Ascending aorta (tissue), 2 donors: ENCODE results near the gene MEF2C. TPM values are rescaled to one million over a fixed set of nuclear protein-coding genes. Genes with fewer than 3 reads are reported as not detected.

Source experiments
- DNase-seq, 2 donors: peaks; one replicate each; pipeline ENCODE4 v3.0.0-alpha.2; 2019; ENCODE audit warnings: low spot score in 2 of 2
- H3K27ac ChIP-seq, 2 donors: fragments of 200-600 bp; sonication (generic); one replicate each; pipeline ENCODE4 v1.5.1; 2016 to 2017; ENCODE audit warnings: mild to moderate bottlenecking in 1 of 2
- H3K27me3 ChIP-seq: fragments of 200-600 bp; sonication (generic); one replicate; pipeline ENCODE4 v1.5.1; 2017
- H3K36me3 ChIP-seq, 2 donors: fragments of 200-600 bp; sonication (generic); one replicate each; pipeline ENCODE4 v1.5.1; 2016
- H3K4me1 ChIP-seq, 2 donors: fragments of 200-600 bp; sonication (generic); one replicate each; pipeline ENCODE4 v1.5.1; 2016 to 2017; ENCODE audit warnings: mild to moderate bottlenecking in 1 of 2
- H3K4me3 ChIP-seq, 2 donors: fragments of 200-600 bp; sonication (generic); one replicate each; pipeline ENCODE4 v1.5.1; 2016 to 2017; ENCODE audit warnings: mild to moderate bottlenecking in 1 of 2
- H3K9me3 ChIP-seq, 2 donors: fragments of 200-600 bp; sonication (generic); one replicate each; pipeline ENCODE4 v1.5.1; 2016
- CTCF ChIP-seq, 3 experiments: fragments of 200-600 bp in 2 of 3; fragments of 450-650 bp in 1 of 3; sonication (generic) in 2 of 3; IDR thresholded peaks; one replicate each; pipeline ENCODE4 v1.5.1; 2016 to 2019; ENCODE audit warnings: antibody characterized with exemption in 3 of 3, mild to moderate bottlenecking in 1 of 3, moderate library complexity in 1 of 3
- intact Hi-C: fragments of 100-400 bp; cut with DNase I; formaldehyde crosslinking; loops from one replicate; pipeline ENCODE4 v1.15.1; 2023
- total RNA-seq: library from RNA; depleted of rRNA; stranded (reverse); fragments of >200 nt; gene quantifications from one replicate; pipeline ENCODE4 v1.1.0, GENCODE V29; 2016

Gene MEF2C
- total RNA-seq, 1 donor from 2014 or later, result 138 TPM

GRCh38 chr5:88786789-88787188 lies 96.2 kb downstream of the MEF2C start:
- no peak for TF ChIP-seq CTCF (IDR thresholded peaks at IDR 0.05)
- Histone ChIP-seq H3K4me1 (peaks cover 10 to 27% of the 10 kb centered on the region in 2 donors), H3K4me3 (no peak overlapping the region), H3K36me3 (no peaks in the 10 kb centered on the region), H3K27ac (peak overlapping the region; percentile 84 to 90), H3K9me3 (no peaks in the 10 kb centered on the region), H3K27me3 (no peaks in the 10 kb centered on the region)
- intact Hi-C loops, result loop anchor here (2.0 kb wide), 1 partner anchor 40 kb away; no protein-coding TSS in a partner anchor
- DNase-seq, result no peak

- H3K36me3 ChIP-seq, result no peaks in the 10 kb centered on the region
- no peaks in the 10 kb centered on the region for H3K9me3 ChIP-seq
- peaks cover 10 to 27% of the 10 kb centered on the region in 2 donors for H3K4me1 ChIP-seq
- peak overlapping the region; percentile 84 to 90 for H3K27ac ChIP-seq
- DNase-seq, result peak in 1 of 2 donors; percentile 83
- peak overlapping the region; percentile 29 to 50 for H3K4me3 ChIP-seq
- TF ChIP-seq CTCF (IDR thresholded peaks at IDR 0.05), result no peak
- H3K27me3 ChIP-seq, result no peaks in the 10 kb centered on the region
- intact Hi-C loops, result loop anchor here (1.0 to 2.0 kb wide), 3 partner anchors 17 to 97 kb away; partner anchors contain the start of gene MEF2C
Observed at GRCh38 chr5:88785746-88786565, 97.0 kb downstream of the MEF2C start.

- H3K27ac ChIP-seq, result peak overlapping the region; percentile 56 to 58
- DNase-seq, result no peak
- intact Hi-C loops, result loop anchor here (5.0 kb wide), 1 partner anchor 50 kb away; no protein-coding TSS in a partner anchor
- no peak for TF ChIP-seq CTCF (IDR thresholded peaks at IDR 0.05)
- no peaks in the 10 kb centered on the region for H3K36me3 ChIP-seq
- H3K9me3 ChIP-seq, result no peaks in the 10 kb centered on the region
- no peaks in the 10 kb centered on the region for H3K27me3 ChIP-seq
- peaks cover 16 to 31% of the 10 kb centered on the region in 2 donors for H3K4me1 ChIP-seq
- no peak overlapping the region for H3K4me3 ChIP-seq
Observed at GRCh38 chr5:88782571-88782970, 100.4 kb downstream of the MEF2C start.

GRCh38 chr5:88780736-88781135 lies 102.2 kb downstream of the MEF2C start:
- TF ChIP-seq CTCF (IDR thresholded peaks at IDR 0.05), result no peak
- H3K4me3 ChIP-seq, result no peak overlapping the region
- DNase-seq, result no peak
- no peaks in the 10 kb centered on the region for H3K27me3 ChIP-seq
- peak overlapping the region in 1 of 2 donors; percentile 58 for H3K27ac ChIP-seq
- H3K9me3 ChIP-seq, result no peaks in the 10 kb centered on the region
- H3K36me3 ChIP-seq, result no peaks in the 10 kb centered on the region
- intact Hi-C loops, result loop anchor here (5.0 kb wide), 1 partner anchor 48 kb away; no protein-coding TSS in a partner anchor
- peaks cover 11 to 28% of the 10 kb centered on the region in 2 donors for H3K4me1 ChIP-seq

GRCh38 chr5:88778736-88779135 lies 104.2 kb downstream of the MEF2C start:
- TF ChIP-seq CTCF (IDR thresholded peaks at IDR 0.05), result no peak
- no peaks in the 10 kb centered on the region for H3K9me3 ChIP-seq
- intact Hi-C loops, result no loop called here
- DNase-seq, result peak; percentile 23 to 81
- H3K27ac ChIP-seq, result peak overlapping the region; percentile 47 to 60
- no peaks in the 10 kb centered on the region for H3K36me3 ChIP-seq
- no peaks in the 10 kb centered on the region for H3K27me3 ChIP-seq
- peak overlapping the region in 1 of 2 donors; percentile 33 for H3K4me3 ChIP-seq
- H3K4me1 ChIP-seq, result peaks cover 5 to 20% of the 10 kb centered on the region in 2 donors
